ENCODE results near the gene DDX23. TPM values are rescaled to one million over a fixed set of nuclear protein-coding genes. Genes with fewer than 3 reads are reported as not detected.

The DDX23 gene
- total RNA-seq, 6 experiments from 2014 or later, result 24.4 to 39.6 (median 31.8) TPM

- Histone ChIP-seq H3K4me1 (no peaks in the 10 kb centered on the region), H3K4me3 (no peak overlapping the region), H3K27ac (no peak overlapping the region), H3K27me3 (no peaks in the 10 kb centered on the region), H3K36me3 (peaks cover 19 to 77% (median 48%) of the 10 kb centered on the region in 4 donors), H3K9me3 (no peaks in the 10 kb centered on the region)
- ATAC-seq (no peak), DNase-seq (no peak)
- 93% methylated on average over 3 of the region's 4 CpGs for WGBS (ENCODE audit: insufficient coverage, low coverage, low lambda C conversion rate, missing lambda C conversion rate)
- intact Hi-C loops (cut with DNase I), result no loop called here
- TF ChIP-seq CTCF (IDR thresholded peaks at IDR 0.05) (no peak), POLR2A (IDR thresholded peaks at IDR 0.05) (no peak)
These were observed 13.9 kb downstream of the DDX23 start for GRCh38 chr12:48838048-48838447.

GRCh38 chr12:48832321-48833060, 19.5 kb downstream of the DDX23 start:
- WGBS (ENCODE audit: insufficient coverage, low coverage, low lambda C conversion rate, missing lambda C conversion rate), result 89% methylated on average over 11 of the region's 12 CpGs
- Histone ChIP-seq H3K27ac (no peak overlapping the region), H3K4me1 (no peaks in the 10 kb centered on the region), H3K36me3 (peaks cover 18 to 88% (median 48%) of the 10 kb centered on the region in 4 donors), H3K4me3 (no peak overlapping the region), H3K9me3 (no peaks in the 10 kb centered on the region), H3K27me3 (no peaks in the 10 kb centered on the region)
- TF ChIP-seq CTCF (IDR thresholded peaks at IDR 0.05), result no peak
- TF ChIP-seq POLR2A (IDR thresholded peaks at IDR 0.05), result no peak
- intact Hi-C loops (cut with DNase I), result no loop called here
- ATAC-seq (no peak), DNase-seq (no peak)

- Histone ChIP-seq H3K27me3 (no peaks in the 10 kb centered on the region), H3K27ac (no peak overlapping the region), H3K9me3 (no peaks in the 10 kb centered on the region), H3K36me3 (peaks cover 15 to 76% (median 41%) of the 10 kb centered on the region in 4 donors), H3K4me1 (no peaks in the 10 kb centered on the region), H3K4me3 (no peak overlapping the region)
- DNase-seq (no peak), ATAC-seq (no peak)
- no peak for TF ChIP-seq CTCF (IDR thresholded peaks at IDR 0.05)
- intact Hi-C loops (cut with DNase I), result no loop called here
- WGBS (ENCODE audit: insufficient coverage, low coverage, low lambda C conversion rate, missing lambda C conversion rate), result 94% methylated on average over 6 of the region's 6 CpGs
These were observed 20.7 kb downstream of the DDX23 start for GRCh38 chr12:48831257-48831656.

GRCh38 chr12:48828841-48829575, 23.0 kb downstream of the DDX23 start:
- Histone ChIP-seq H3K27me3 (no peaks in the 10 kb centered on the region), H3K27ac (no peak overlapping the region), H3K4me1 (no peaks in the 10 kb centered on the region), H3K4me3 (no peak overlapping the region), H3K9me3 (no peaks in the 10 kb centered on the region), H3K36me3 (peaks cover 10 to 53% (median 30%) of the 10 kb centered on the region in 4 donors)
- no peak for DNase-seq
- ATAC-seq, result no peak
- WGBS (ENCODE audit: insufficient coverage, low coverage, low lambda C conversion rate, missing lambda C conversion rate), result 100% methylated on average over 1 of the region's 16 CpGs
- no peak for TF ChIP-seq POLR2A (IDR thresholded peaks at IDR 0.05)
- TF ChIP-seq CTCF (IDR thresholded peaks at IDR 0.05), result no peak
- intact Hi-C loops (cut with DNase I), result no loop called here

Measured in right lobe of liver (tissue), 6 donors.